WTC11 (cell line): ENCODE data around the gene RHOT2. TPM values are rescaled to one million over a fixed set of nuclear protein-coding genes. Genes with fewer than 3 reads are reported as not detected.
A peak's percentile ranks its signal among the peaks of the same experiment; 100 is the strongest.

Experiments used
- ATAC-seq: fragments of 200-7000 bp; cut with Tn5 transposase; 2 replicates; pipeline ENCODE4 v1.10.0; 2021; ENCODE audit warnings: mild to moderate bottlenecking, moderate library complexity
- CTCF ChIA-PET: fragments of 300-600 bp; sonication (Branson Sonifier 250); formaldehyde crosslinking; loops from one replicate; lab custom pipeline; 2021; ENCODE audit warnings: antibody characterized with exemption; lab: Charles Lee
- POLR2A ChIA-PET: fragments of 350-600 bp; sonication (Branson Sonifier 250); formaldehyde crosslinking; loops from one replicate; lab custom pipeline; 2021; ENCODE audit warnings: antibody characterized with exemption; lab: Charles Lee
- DNase-seq: peaks from one replicate; pipeline ENCODE4 v3.0.0; 2021; ENCODE audit warnings: low spot score
- H3K27ac Mint-ChIP-seq: 2 replicates; pipeline ENCODE4 v1.8.0; 2021; ENCODE audit warnings: mixed read lengths
- H3K27me3 Mint-ChIP-seq: 2 replicates; pipeline ENCODE4 v1.8.0; 2021; ENCODE audit warnings: low read depth, mild to moderate bottlenecking, moderate library complexity, mixed read lengths
- H3K36me3 Mint-ChIP-seq: 2 replicates; pipeline ENCODE4 v1.8.0; 2021; ENCODE audit warnings: mixed read lengths
- H3K4me1 Mint-ChIP-seq: 2 replicates; pipeline ENCODE4 v1.8.0; 2022; ENCODE audit warnings: mixed read lengths
- H3K4me3 Mint-ChIP-seq: 2 replicates; pipeline ENCODE4 v1.8.0; 2021; ENCODE audit warnings: mild to moderate bottlenecking, moderate library complexity, mixed read lengths
- H3K9me3 Mint-ChIP-seq: 2 replicates; pipeline ENCODE4 v1.8.0; 2021; ENCODE audit warnings: mixed read lengths
- CREM ChIP-seq: sonication (generic); formaldehyde crosslinking; IDR thresholded peaks from 2 replicates; pipeline ENCODE4 v1.8.1; 2022; ENCODE audit warnings: mild to moderate bottlenecking, missing genetic modification reagents, moderate library complexity
- NR3C1 ChIP-seq: sonication (generic); formaldehyde crosslinking; conservative IDR thresholded peaks from 2 replicates; pipeline ENCODE4 v1.8.1; 2023; ENCODE audit warnings: low read depth, mild to moderate bottlenecking, missing genetic modification reagents
- ZNF671 ChIP-seq: fragments of 250-450 bp; sonication (Bioruptor Pico); IDR thresholded peaks from 2 replicates; pipeline ENCODE4 v1.8.0; 2021; ENCODE audit warnings: mild to moderate bottlenecking
- total RNA-seq: library from RNA; stranded (reverse); gene quantifications from 3 replicates; pipeline ENCODE4 v1.2.3, GENCODE V29; 2021
- TF ChIP-seq, protein P1 (sequence below): sonication (generic); formaldehyde crosslinking; IDR thresholded peaks from 2 replicates; pipeline ENCODE4 v1.8.1; 2023; ENCODE audit warnings: mild to moderate bottlenecking, missing genetic modification reagents, borderline replicate concordance
- TF ChIP-seq, protein P2 (sequence below): sonication (generic); formaldehyde crosslinking; IDR thresholded peaks from 2 replicates; pipeline ENCODE4 v1.8.0; 2023; ENCODE audit warnings: missing genetic modification reagents, mild to moderate bottlenecking, borderline replicate concordance
- TF ChIP-seq, protein P3 (sequence below): sonication (generic); formaldehyde crosslinking; IDR thresholded peaks from 2 replicates; pipeline ENCODE4 v1.8.1; 2022; ENCODE audit warnings: mild to moderate bottlenecking, missing genetic modification reagents, moderate library complexity, borderline replicate concordance
- TF ChIP-seq, protein P4 (sequence below): sonication (generic); formaldehyde crosslinking; conservative IDR thresholded peaks from 2 replicates; pipeline ENCODE4 v1.8.1; 2023; ENCODE audit warnings: mild to moderate bottlenecking, low read depth, missing genetic modification reagents, moderate library complexity
- TF ChIP-seq, protein P5 (sequence below): sonication (generic); formaldehyde crosslinking; IDR thresholded peaks from 2 replicates; pipeline ENCODE4 v1.8.1; 2022; ENCODE audit warnings: low read depth, mild to moderate bottlenecking, moderate library complexity, missing genetic modification reagents, borderline replicate concordance
- TF ChIP-seq, protein P6 (sequence below): fragments of 250-450 bp; sonication (Bioruptor Pico); conservative IDR thresholded peaks from 2 replicates; pipeline ENCODE4 v1.9.0; 2021; ENCODE audit warnings: mild to moderate bottlenecking

RHOT2 gene
- total RNA-seq, 1 experiment from 2014 or later = 285 TPM

DNA sequence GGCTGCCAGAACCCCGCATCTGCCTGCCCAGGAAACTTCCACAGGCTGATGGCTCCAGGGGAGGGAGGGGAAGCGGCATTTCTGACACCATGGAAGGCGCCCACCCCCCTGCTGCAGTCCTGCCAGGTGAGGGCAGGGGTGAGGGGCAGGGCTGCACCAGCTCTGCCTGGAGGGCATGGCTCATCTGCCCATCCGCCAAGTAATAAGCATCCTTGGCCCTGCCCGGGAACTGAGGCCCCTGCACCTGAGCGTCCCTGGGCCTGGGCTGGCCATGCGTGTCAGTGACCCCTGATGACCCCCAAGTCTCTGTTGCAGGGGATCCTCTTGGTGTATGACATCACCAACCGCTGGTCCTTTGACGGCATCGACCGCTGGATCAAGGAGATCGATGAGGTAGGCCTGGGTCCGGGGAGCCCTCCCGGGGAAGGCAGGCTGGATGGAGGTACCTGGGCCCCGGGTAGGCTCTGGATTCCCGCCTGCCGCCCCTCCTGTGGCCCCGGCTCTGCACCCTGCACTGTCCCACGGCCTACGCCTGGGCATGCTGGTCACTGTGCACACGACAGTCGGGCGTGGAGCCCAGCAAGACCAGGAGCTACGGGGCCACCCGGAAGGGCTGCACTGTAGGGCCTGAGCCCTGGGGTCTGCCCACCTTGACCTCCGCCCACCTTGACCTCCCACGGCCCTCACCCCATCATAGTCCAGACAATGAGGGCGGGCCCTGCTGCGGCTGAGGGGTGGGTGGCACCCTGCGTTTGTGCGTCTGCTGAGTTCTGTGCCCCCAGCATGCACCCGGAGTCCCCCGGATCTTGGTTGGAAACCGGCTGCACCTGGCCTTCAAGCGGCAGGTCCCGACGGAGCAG, 42.6 kb upstream of the RHOT2 start:
- H3K27ac Mint-ChIP-seq = 0 out of 2 replicates have a peak overlapping the region, but pooled peaks have one; percentile 65
- CTCF ChIA-PET = interaction anchor here (0.9 to 1.4 kb wide), 3 partner anchors 23 to 48 kb away, joined by 3 to 5 read pairs (median 3); no protein-coding TSS in a partner anchor
- POLR2A ChIA-PET = no interaction called here
- no peaks in the 10 kb centered on the region for H3K27me3 Mint-ChIP-seq
- peaks cover 3% of the 10 kb centered on the region; the same call in 1 of the 2 replicates for H3K36me3 Mint-ChIP-seq
- H3K9me3 Mint-ChIP-seq = no peaks in the 10 kb centered on the region
- TF ChIP-seq NR3C1 (CRISPR knock-in tag) = no peak
- TF ChIP-seq, protein P1, sequence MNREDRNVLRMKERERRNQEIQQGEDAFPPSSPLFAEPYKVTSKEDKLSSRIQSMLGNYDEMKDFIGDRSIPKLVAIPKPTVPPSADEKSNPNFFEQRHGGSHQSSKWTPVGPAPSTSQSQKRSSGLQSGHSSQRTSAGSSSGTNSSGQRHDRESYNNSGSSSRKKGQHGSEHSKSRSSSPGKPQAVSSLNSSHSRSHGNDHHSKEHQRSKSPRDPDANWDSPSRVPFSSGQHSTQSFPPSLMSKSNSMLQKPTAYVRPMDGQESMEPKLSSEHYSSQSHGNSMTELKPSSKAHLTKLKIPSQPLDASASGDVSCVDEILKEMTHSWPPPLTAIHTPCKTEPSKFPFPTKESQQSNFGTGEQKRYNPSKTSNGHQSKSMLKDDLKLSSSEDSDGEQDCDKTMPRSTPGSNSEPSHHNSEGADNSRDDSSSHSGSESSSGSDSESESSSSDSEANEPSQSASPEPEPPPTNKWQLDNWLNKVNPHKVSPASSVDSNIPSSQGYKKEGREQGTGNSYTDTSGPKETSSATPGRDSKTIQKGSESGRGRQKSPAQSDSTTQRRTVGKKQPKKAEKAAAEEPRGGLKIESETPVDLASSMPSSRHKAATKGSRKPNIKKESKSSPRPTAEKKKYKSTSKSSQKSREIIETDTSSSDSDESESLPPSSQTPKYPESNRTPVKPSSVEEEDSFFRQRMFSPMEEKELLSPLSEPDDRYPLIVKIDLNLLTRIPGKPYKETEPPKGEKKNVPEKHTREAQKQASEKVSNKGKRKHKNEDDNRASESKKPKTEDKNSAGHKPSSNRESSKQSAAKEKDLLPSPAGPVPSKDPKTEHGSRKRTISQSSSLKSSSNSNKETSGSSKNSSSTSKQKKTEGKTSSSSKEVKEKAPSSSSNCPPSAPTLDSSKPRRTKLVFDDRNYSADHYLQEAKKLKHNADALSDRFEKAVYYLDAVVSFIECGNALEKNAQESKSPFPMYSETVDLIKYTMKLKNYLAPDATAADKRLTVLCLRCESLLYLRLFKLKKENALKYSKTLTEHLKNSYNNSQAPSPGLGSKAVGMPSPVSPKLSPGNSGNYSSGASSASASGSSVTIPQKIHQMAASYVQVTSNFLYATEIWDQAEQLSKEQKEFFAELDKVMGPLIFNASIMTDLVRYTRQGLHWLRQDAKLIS (CRISPR knock-in tag) = no peak
- TF ChIP-seq, protein P2, sequence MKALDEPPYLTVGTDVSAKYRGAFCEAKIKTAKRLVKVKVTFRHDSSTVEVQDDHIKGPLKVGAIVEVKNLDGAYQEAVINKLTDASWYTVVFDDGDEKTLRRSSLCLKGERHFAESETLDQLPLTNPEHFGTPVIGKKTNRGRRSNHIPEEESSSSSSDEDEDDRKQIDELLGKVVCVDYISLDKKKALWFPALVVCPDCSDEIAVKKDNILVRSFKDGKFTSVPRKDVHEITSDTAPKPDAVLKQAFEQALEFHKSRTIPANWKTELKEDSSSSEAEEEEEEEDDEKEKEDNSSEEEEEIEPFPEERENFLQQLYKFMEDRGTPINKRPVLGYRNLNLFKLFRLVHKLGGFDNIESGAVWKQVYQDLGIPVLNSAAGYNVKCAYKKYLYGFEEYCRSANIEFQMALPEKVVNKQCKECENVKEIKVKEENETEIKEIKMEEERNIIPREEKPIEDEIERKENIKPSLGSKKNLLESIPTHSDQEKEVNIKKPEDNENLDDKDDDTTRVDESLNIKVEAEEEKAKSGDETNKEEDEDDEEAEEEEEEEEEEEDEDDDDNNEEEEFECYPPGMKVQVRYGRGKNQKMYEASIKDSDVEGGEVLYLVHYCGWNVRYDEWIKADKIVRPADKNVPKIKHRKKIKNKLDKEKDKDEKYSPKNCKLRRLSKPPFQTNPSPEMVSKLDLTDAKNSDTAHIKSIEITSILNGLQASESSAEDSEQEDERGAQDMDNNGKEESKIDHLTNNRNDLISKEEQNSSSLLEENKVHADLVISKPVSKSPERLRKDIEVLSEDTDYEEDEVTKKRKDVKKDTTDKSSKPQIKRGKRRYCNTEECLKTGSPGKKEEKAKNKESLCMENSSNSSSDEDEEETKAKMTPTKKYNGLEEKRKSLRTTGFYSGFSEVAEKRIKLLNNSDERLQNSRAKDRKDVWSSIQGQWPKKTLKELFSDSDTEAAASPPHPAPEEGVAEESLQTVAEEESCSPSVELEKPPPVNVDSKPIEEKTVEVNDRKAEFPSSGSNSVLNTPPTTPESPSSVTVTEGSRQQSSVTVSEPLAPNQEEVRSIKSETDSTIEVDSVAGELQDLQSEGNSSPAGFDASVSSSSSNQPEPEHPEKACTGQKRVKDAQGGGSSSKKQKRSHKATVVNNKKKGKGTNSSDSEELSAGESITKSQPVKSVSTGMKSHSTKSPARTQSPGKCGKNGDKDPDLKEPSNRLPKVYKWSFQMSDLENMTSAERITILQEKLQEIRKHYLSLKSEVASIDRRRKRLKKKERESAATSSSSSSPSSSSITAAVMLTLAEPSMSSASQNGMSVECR (CRISPR knock-in tag) = no peak
- H3K4me3 Mint-ChIP-seq = no peak overlapping the region
- H3K4me1 Mint-ChIP-seq = peaks cover 42% of the 10 kb centered on the region
- ATAC-seq = no peak
- no peak for DNase-seq

DNA sequence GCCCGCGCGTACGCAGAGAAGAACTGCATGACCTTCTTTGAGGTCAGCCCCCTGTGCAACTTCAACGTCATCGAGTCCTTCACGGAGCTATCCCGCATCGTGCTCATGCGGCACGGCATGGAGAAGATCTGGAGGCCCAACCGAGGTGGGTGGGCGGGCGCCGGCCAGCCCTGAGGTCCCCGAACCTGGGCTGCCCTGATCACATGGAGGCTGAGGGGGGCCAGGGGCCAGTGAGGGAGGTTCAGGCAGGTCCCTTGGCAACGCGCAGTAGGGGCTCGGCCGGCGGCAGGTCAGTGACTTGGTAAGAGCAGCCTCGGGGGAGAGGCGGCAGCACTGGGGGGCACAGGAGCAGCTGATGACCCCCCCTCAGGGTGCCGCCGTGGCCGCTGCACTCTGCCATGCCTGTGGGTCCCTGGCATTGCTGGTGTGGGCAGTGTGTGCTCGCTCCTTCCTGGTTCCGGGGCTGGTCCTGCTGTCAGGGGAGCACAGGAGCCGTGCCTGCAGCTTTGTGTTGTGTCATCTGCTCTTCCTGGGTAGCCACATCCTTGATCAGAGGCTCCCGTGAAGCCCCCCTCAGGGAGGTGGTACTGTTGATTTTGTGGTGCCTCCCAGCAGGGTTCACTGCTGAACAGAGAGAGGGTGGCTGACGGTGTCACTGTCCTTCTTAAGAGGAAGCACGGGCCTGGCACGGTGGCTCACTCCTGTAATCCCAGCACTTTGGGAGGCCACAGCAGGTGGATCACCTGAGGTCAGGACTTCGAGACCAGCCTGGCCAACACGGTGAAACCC, 41.8 kb upstream of the RHOT2 start:
- DNase-seq (no peak), ATAC-seq (no peak)
- Mint-ChIP-seq H3K4me1 (peaks cover 42% of the 10 kb centered on the region), H3K9me3 (no peaks in the 10 kb centered on the region), H3K27me3 (no peaks in the 10 kb centered on the region), H3K36me3 (peaks cover 3% of the 10 kb centered on the region; the same call in 1 of the 2 replicates), H3K27ac (peak overlapping the region; percentile 65; the same call in 1 of the 2 replicates), H3K4me3 (no peak overlapping the region)
- CTCF ChIA-PET = no interaction called here
- POLR2A ChIA-PET = no interaction called here
- TF ChIP-seq, protein P1 (CRISPR knock-in tag) = no peak
- TF ChIP-seq CREM = no peak
- TF ChIP-seq, protein P3, sequence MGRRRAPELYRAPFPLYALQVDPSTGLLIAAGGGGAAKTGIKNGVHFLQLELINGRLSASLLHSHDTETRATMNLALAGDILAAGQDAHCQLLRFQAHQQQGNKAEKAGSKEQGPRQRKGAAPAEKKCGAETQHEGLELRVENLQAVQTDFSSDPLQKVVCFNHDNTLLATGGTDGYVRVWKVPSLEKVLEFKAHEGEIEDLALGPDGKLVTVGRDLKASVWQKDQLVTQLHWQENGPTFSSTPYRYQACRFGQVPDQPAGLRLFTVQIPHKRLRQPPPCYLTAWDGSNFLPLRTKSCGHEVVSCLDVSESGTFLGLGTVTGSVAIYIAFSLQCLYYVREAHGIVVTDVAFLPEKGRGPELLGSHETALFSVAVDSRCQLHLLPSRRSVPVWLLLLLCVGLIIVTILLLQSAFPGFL (CRISPR knock-in tag) = no peak
- TF ChIP-seq, protein P4, sequence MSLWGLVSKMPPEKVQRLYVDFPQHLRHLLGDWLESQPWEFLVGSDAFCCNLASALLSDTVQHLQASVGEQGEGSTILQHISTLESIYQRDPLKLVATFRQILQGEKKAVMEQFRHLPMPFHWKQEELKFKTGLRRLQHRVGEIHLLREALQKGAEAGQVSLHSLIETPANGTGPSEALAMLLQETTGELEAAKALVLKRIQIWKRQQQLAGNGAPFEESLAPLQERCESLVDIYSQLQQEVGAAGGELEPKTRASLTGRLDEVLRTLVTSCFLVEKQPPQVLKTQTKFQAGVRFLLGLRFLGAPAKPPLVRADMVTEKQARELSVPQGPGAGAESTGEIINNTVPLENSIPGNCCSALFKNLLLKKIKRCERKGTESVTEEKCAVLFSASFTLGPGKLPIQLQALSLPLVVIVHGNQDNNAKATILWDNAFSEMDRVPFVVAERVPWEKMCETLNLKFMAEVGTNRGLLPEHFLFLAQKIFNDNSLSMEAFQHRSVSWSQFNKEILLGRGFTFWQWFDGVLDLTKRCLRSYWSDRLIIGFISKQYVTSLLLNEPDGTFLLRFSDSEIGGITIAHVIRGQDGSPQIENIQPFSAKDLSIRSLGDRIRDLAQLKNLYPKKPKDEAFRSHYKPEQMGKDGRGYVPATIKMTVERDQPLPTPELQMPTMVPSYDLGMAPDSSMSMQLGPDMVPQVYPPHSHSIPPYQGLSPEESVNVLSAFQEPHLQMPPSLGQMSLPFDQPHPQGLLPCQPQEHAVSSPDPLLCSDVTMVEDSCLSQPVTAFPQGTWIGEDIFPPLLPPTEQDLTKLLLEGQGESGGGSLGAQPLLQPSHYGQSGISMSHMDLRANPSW (CRISPR knock-in tag) = no peak
- TF ChIP-seq, protein P5, sequence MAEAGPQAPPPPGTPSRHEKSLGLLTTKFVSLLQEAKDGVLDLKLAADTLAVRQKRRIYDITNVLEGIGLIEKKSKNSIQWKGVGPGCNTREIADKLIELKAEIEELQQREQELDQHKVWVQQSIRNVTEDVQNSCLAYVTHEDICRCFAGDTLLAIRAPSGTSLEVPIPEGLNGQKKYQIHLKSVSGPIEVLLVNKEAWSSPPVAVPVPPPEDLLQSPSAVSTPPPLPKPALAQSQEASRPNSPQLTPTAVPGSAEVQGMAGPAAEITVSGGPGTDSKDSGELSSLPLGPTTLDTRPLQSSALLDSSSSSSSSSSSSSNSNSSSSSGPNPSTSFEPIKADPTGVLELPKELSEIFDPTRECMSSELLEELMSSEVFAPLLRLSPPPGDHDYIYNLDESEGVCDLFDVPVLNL (CRISPR knock-in tag) = no peak
- TF ChIP-seq, protein P6, sequence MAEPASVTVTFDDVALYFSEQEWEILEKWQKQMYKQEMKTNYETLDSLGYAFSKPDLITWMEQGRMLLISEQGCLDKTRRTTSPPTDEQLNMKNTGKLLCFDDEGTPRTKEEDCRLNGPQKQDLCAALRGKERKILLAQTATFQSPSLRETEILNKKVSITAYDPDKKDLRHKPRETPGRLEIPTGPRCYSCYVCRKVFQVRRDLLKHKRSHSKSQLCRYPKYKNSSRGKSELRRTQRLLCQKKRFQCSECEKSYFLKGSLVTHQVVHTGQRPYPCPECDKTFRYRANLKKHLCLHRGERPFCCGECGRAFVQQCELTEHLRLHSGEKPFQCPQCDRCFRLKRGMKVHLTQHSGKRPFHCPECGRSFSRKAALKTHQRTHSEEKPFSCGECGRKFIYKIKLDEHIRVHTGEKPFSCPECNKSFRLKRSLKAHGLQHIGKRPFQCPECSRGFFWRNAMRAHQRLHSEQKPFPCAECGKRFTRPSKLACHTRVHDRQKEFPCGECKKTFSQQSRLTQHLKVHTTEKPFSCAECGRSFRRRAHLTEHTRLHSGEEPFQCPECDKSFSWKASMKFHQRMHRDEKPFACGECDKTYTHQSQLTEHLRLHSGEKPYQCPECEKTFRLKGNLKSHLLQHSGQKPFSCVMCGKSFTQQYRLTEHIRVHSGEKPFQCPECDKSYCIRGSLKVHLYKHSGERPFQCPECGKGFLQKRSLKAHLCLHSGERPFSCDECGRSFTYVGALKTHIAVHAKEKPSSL (CRISPR knock-in tag) = no peak
- no peak for TF ChIP-seq ZNF671 (CRISPR knock-in tag)
